IMR-90 (cell line): Measurements from ENCODE around the gene FMOD. TPM values are rescaled to one million over a fixed set of nuclear protein-coding genes. Genes with fewer than 3 reads are reported as not detected.

Source experiments
- ATAC-seq: fragments of 200-7000 bp; cut with Tn5 transposase; 2 replicates; pipeline ENCODE4 v1.9.1; 2020; ENCODE audit warnings: low read depth, mild to moderate bottlenecking, moderate library complexity
- BruUV-seq: library from RNA; stranded (reverse); fragments of 400-500 nt; replicated peaks from 2 replicates; lab custom pipeline; 2021; lab: Mats Ljungman, UMichigan
- CTCF ChIA-PET: fragments of 300-600 bp; formaldehyde crosslinking; extraction: SDS; loops from one replicate; lab custom pipeline; 2021; ENCODE audit warnings: antibody characterized with exemption; lab: Yijun Ruan, JAX
- POLR2A ChIA-PET: fragments of 300-600 bp; sonication (Branson Sonifier 250); formaldehyde crosslinking; loops from one replicate; lab custom pipeline; 2022; ENCODE audit warnings: antibody characterized with exemption; ENCODE audit not compliant: unreplicated experiment; lab: Charles Lee
- DNase-seq: peaks from one replicate; pipeline ENCODE4 v3.0.0; 2013
- H2AFZ ChIP-seq: replicated peaks from 2 replicates; pipeline ENCODE3; 2013; ENCODE audit warnings: low read length, mild to moderate bottlenecking; ENCODE audit not compliant: poor library complexity
- H2AK5ac ChIP-seq: 2 replicates; pipeline ENCODE4 v1.6.1; 2013; ENCODE audit warnings: low read depth, low read length, inconsistent platforms
- H2AK9ac ChIP-seq: replicated peaks from 2 replicates; pipeline ENCODE3; 2013; ENCODE audit warnings: mild to moderate bottlenecking, low read depth, low read length, moderate library complexity; ENCODE audit not compliant: poor library complexity
- H2BK120ac ChIP-seq: 2 replicates; pipeline ENCODE4 v1.6.1; 2013; ENCODE audit warnings: low read depth, low read length, inconsistent platforms
- H2BK15ac ChIP-seq: 3 replicates; pipeline ENCODE4 v1.6.1; 2013; ENCODE audit warnings: low read depth, low read length, inconsistent platforms
- H2BK20ac ChIP-seq: 2 replicates; pipeline ENCODE4 v1.6.1; 2013; ENCODE audit warnings: low read depth, mild to moderate bottlenecking, inconsistent platforms, low read length, moderate library complexity
- H2BK5ac ChIP-seq: 2 replicates; pipeline ENCODE4 v1.6.1; 2013; ENCODE audit warnings: mild to moderate bottlenecking, low read depth, low read length, inconsistent platforms; ENCODE audit not compliant: poor library complexity, severe bottlenecking
- H3K14ac ChIP-seq: replicated peaks from 2 replicates; pipeline ENCODE4 v1.6.1; 2013; ENCODE audit warnings: low read depth, low read length, inconsistent platforms
- H3K18ac ChIP-seq: 2 replicates; pipeline ENCODE4 v1.6.1; 2013; ENCODE audit warnings: low read depth, low read length, control low read depth
- H3K23ac ChIP-seq: 2 replicates; pipeline ENCODE4 v1.6.1; 2013; ENCODE audit warnings: low read depth, low read length, inconsistent platforms
- H3K27ac ChIP-seq: 2 replicates; pipeline ENCODE4 v1.5.1; 2013; ENCODE audit warnings: mild to moderate bottlenecking, control low read depth, low read length; ENCODE audit not compliant: insufficient read depth
- H3K27me3 ChIP-seq: 2 replicates; pipeline ENCODE4 v1.6.1; 2013; ENCODE audit warnings: low read length; ENCODE audit not compliant: control insufficient read depth, insufficient read depth
- H3K36me3 ChIP-seq: 2 replicates; pipeline ENCODE4 v1.6.1; 2013; ENCODE audit warnings: low read length, mixed read lengths; ENCODE audit not compliant: control insufficient read depth, insufficient read depth
- H3K4ac ChIP-seq: 2 replicates; pipeline ENCODE4 v1.6.1; 2013; ENCODE audit warnings: low read depth, low read length, inconsistent platforms
- H3K4me1 ChIP-seq: 2 replicates; pipeline ENCODE4 v1.6.1; 2013; ENCODE audit warnings: low read length, mixed read lengths; ENCODE audit not compliant: control insufficient read depth, insufficient read depth
- H3K4me2 ChIP-seq: 2 replicates; pipeline ENCODE4 v1.6.1; 2013; ENCODE audit warnings: low read depth, mild to moderate bottlenecking, control low read depth, low read length, moderate library complexity
- H3K4me3 ChIP-seq: 2 replicates; pipeline ENCODE4 v1.5.1; 2013; ENCODE audit warnings: low read depth, mild to moderate bottlenecking, control low read depth, low read length, moderate library complexity; ENCODE audit not compliant: insufficient read depth
- H3K56ac ChIP-seq: 2 replicates; pipeline ENCODE4 v1.6.1; 2013; ENCODE audit warnings: low read length, inconsistent platforms; ENCODE audit not compliant: insufficient read depth; ENCODE audit errors: extremely low read depth
- H3K79me1 ChIP-seq, 2 experiments: 2 replicates each; pipeline ENCODE4 v1.6.1; 2013; ENCODE audit warnings: low read length in 2 of 2, inconsistent platforms in 1 of 2, low read depth in 1 of 2
- H3K9ac ChIP-seq: 2 replicates; pipeline ENCODE4 v1.6.1; 2013; ENCODE audit warnings: low read depth, low read length, control low read depth
- H3K9me1 ChIP-seq: 2 replicates; pipeline ENCODE4 v1.6.1; 2013; ENCODE audit warnings: low read length, inconsistent platforms; ENCODE audit not compliant: insufficient read depth
- H3K9me3 ChIP-seq: 2 replicates; pipeline ENCODE4 v1.6.1; 2013; ENCODE audit warnings: low read length; ENCODE audit not compliant: control insufficient read depth, insufficient read depth
- H4K20me1 ChIP-seq: 2 replicates; pipeline ENCODE4 v1.6.1; 2013; ENCODE audit warnings: low read length, inconsistent platforms; ENCODE audit not compliant: insufficient read depth
- H4K5ac ChIP-seq: 2 replicates; pipeline ENCODE4 v1.6.1; 2013; ENCODE audit warnings: mild to moderate bottlenecking, low read depth, low read length, control low read depth
- H4K8ac ChIP-seq, 2 experiments: 2 replicates each; pipeline ENCODE4 v1.6.1; 2013; ENCODE audit warnings: low read depth in 2 of 2, low read length in 2 of 2, control low read depth in 1 of 2, inconsistent platforms in 1 of 2
- H4K91ac ChIP-seq: 2 replicates; pipeline ENCODE4 v1.6.1; 2013; ENCODE audit warnings: low read depth, low read length, inconsistent platforms; ENCODE audit not compliant: insufficient read depth
- BHLHE40 ChIP-seq: fragments of 150-350 bp; IDR thresholded peaks from 2 replicates; pipeline ENCODE4 v1.6.1; 2016; ENCODE audit warnings: mild to moderate bottlenecking, low read depth, low read length
- CEBPB ChIP-seq: IDR thresholded peaks from 2 replicates; pipeline ENCODE4 v1.6.1; 2012; ENCODE audit warnings: low read depth, low read length, improper control_type of control experiment
- CHD1 ChIP-seq: IDR thresholded peaks from 2 replicates; pipeline ENCODE4 v1.6.1; 2012; ENCODE audit warnings: low read depth, low read length, improper control_type of control experiment
- CTCF ChIP-seq: conservative IDR thresholded peaks from 2 replicates; pipeline ENCODE4 v1.5.1; 2012; ENCODE audit warnings: mild to moderate bottlenecking, low read depth, low read length, improper control_type of control experiment
- ELK1 ChIP-seq: fragments of 150-350 bp; IDR thresholded peaks from 2 replicates; pipeline ENCODE4 v1.6.1; 2016; ENCODE audit warnings: low read depth, mild to moderate bottlenecking, low read length, moderate library complexity, borderline replicate concordance
- FOS ChIP-seq: fragments of 150-350 bp; IDR thresholded peaks from 2 replicates; pipeline ENCODE4 v1.6.1; 2016; ENCODE audit warnings: low read depth, low read length
- MAFK ChIP-seq: IDR thresholded peaks from 2 replicates; pipeline ENCODE4 v1.6.1; 2012; ENCODE audit warnings: low read depth, low read length, improper control_type of control experiment
- MAZ ChIP-seq: IDR thresholded peaks from 2 replicates; pipeline ENCODE4 v1.6.1; 2012; ENCODE audit warnings: low read depth, mild to moderate bottlenecking, low read length, improper control_type of control experiment, moderate library complexity, borderline replicate concordance
- MXI1 ChIP-seq: IDR thresholded peaks from 2 replicates; pipeline ENCODE4 v1.6.1; 2012; ENCODE audit warnings: low read depth, mild to moderate bottlenecking, low read length, moderate library complexity, borderline replicate concordance
- NFE2L2 ChIP-seq: fragments of 150-350 bp; IDR thresholded peaks from 2 replicates; pipeline ENCODE4 v1.6.1; 2016; ENCODE audit warnings: low read depth, mild to moderate bottlenecking, low read length
- POLR2A ChIP-seq: IDR thresholded peaks from 2 replicates; pipeline ENCODE4 v1.6.1; 2012; ENCODE audit warnings: mild to moderate bottlenecking, low read depth, low read length
- RAD21 ChIP-seq: IDR thresholded peaks from 2 replicates; pipeline ENCODE4 v1.6.1; 2012; ENCODE audit warnings: low read length, improper control_type of control experiment
- RCOR1 ChIP-seq: IDR thresholded peaks from 2 replicates; pipeline ENCODE4 v1.6.1; 2012; ENCODE audit warnings: mild to moderate bottlenecking, low read length, improper control_type of control experiment; ENCODE audit not compliant: insufficient replicate concordance
- RFX5 ChIP-seq: IDR thresholded peaks from 2 replicates; pipeline ENCODE4 v1.8.0; 2012; ENCODE audit warnings: low read depth, mild to moderate bottlenecking, low read length, moderate library complexity
- SMC3 ChIP-seq: fragments of 150-350 bp; IDR thresholded peaks from 2 replicates; pipeline ENCODE4 v1.6.1; 2016; ENCODE audit warnings: low read depth, mild to moderate bottlenecking, antibody characterized with exemption, low read length, moderate library complexity
- USF2 ChIP-seq: fragments of 150-350 bp; IDR thresholded peaks from 2 replicates; pipeline ENCODE4 v1.6.1; 2017; ENCODE audit warnings: mild to moderate bottlenecking, antibody characterized with exemption, low read length, low read depth
- WGBS, 2 experiments: methylation state at CpG; one replicate each; pipeline versions ENCODE4 v1.1.5 to v1.1.7; 2013; ENCODE audit warnings: missing lambda C conversion rate in 2 of 2; ENCODE audit not compliant: insufficient read length in 1 of 2; ENCODE audit errors: extremely low coverage in 2 of 2; 5-methylcytosine and 5-hydroxymethylcytosine counted together
- dilution Hi-C: fragments of 300-500 bp; cut with HindIII; formaldehyde crosslinking; loops from one replicate; pipeline ENCODE4 v1.14.3; 2018; ENCODE audit warnings: low sequenced_read_pairs; ENCODE audit not compliant: unreplicated experiment
- in situ Hi-C: fragments of 300-500 bp; cut with MboI; formaldehyde crosslinking; loops from 3 replicates; pipeline ENCODE4 v1.14.3; 2019; ENCODE audit warnings: low sequenced_read_pairs, inconsistent platforms, mixed read lengths
- intact Hi-C: fragments of 100-400 bp; cut with micrococcal nuclease; formaldehyde crosslinking; loops from 2 replicates; pipeline ENCODE4 v1.10.0; 2022
- polyA plus RNA-seq, 3 experiments: library from polyadenylated mRNA; depleted of rRNA; stranded (reverse); fragments of >200 nt; gene quantifications; 2 replicates each; pipeline ENCODE4 v1.2.3, GENCODE V29; 2012; ENCODE audit warnings: low replicate concordance in 1 of 3
- total RNA-seq: library from RNA; depleted of rRNA; stranded (reverse); fragments of >200 nt; gene quantifications from 2 replicates; pipeline ENCODE4 v1.2.3, GENCODE V29; 2012

FMOD gene
- total and polyA plus RNA-seq, 2 of the 4 experiments (the other 2 are of a cell fraction), result 0.18 to 2.7 TPM

- ChIA-PET POLR2A (no interaction called here), CTCF (interaction anchor here (1.2 kb wide), 1 partner anchor 93 kb away, joined by 3 read pairs; no protein-coding TSS in a partner anchor)
- Histone ChIP-seq H4K8ac (no peak overlapping the region), H3K9me1 (peaks cover 9% of the 10 kb centered on the region), H4K91ac (no peak overlapping the region), H3K4me2 (no peak overlapping the region), H2BK120ac (no peak overlapping the region), H3K18ac (no peak overlapping the region), H4K5ac (no peak overlapping the region), H3K9ac (no peak overlapping the region), H3K79me1 (no peaks in the 10 kb centered on the region), H2AFZ (no peak overlapping the region), H4K20me1 (no peaks in the 10 kb centered on the region), H2BK5ac (no peak overlapping the region), H3K4me1 (peaks cover 14% of the 10 kb centered on the region; the same call in 1 of the 2 replicates), H2AK5ac (peak overlapping the region; percentile 63; the same call in 1 of the 2 replicates), H3K27me3 (peaks cover 19% of the 10 kb centered on the region), H3K4ac (no peak overlapping the region), H3K14ac (no peak overlapping the region), H2BK20ac (no peak overlapping the region), H2BK15ac (no peak overlapping the region), H3K27ac (no peak overlapping the region), H3K36me3 (no peaks in the 10 kb centered on the region), H2AK9ac (no peak overlapping the region), H3K56ac (no peak overlapping the region), H3K23ac (no peak overlapping the region), H3K4me3 (no peak overlapping the region), H3K9me3 (no peaks in the 10 kb centered on the region)
- dilution Hi-C loops (no loop called here), intact Hi-C loops (no loop called here), in situ Hi-C loops (no loop called here)
- DNase-seq (no peak), ATAC-seq (no peak)
- TF ChIP-seq POLR2A, result no peak
- no peak for TF ChIP-seq CHD1
- no peak for TF ChIP-seq MAFK
- no peak for TF ChIP-seq SMC3
- TF ChIP-seq USF2, result no peak
- no peak for TF ChIP-seq MXI1
- no peak for TF ChIP-seq MAZ
- no peak for TF ChIP-seq RFX5
- no peak for TF ChIP-seq RCOR1
- TF ChIP-seq CTCF, result no peak
- no peak for TF ChIP-seq ELK1
- no peak for TF ChIP-seq CEBPB
- no peak for TF ChIP-seq NFE2L2
- TF ChIP-seq FOS, result no peak
- no peak for TF ChIP-seq BHLHE40
- no peak for TF ChIP-seq RAD21
- WGBS, 2 experiments, result 40% methylated on average over 1 of the region's 10 CpGs; no CpG with 5 or more reads in 1 of the 2 experiments
- BruUV-seq, result no TSS peak
Observed at GRCh38 chr1:203360547-203361185, 9.7 kb upstream of the FMOD start.
